Activated naive CD4-positive, alpha-beta T cell treated with anti-CD3 and anti-CD28 coated beads, Interleukin-2, amount 10 ng/mL, durations not matched to agents 7 days and 5 days (primary cell): ENCODE data around the gene APBB1IP.
"Not testable (repeated sequence)": the region's sequence is repeated elsewhere in the genome, so short reads cannot be mapped to it uniquely, and the experiment has no call there.

Experiments
- CTCF ChIA-PET: fragments of 350-600 bp; sonication (Branson Sonifier 250); formaldehyde crosslinking; loops from one replicate; lab custom pipeline; 2021; ENCODE audit warnings: antibody characterized with exemption; lab: Charles Lee
- DNase-seq: peaks from one replicate; pipeline ENCODE4 v3.0.0-alpha.2; 2020
- H3K27ac Mint-ChIP-seq: one replicate; pipeline ENCODE4 v1.8.0; 2021; ENCODE audit warnings: mild to moderate bottlenecking, moderate library complexity, mixed read lengths
- H3K27me3 Mint-ChIP-seq: one replicate; pipeline ENCODE4 v1.8.0; 2021; ENCODE audit warnings: mild to moderate bottlenecking, mixed read lengths
- H3K36me3 Mint-ChIP-seq: one replicate; pipeline ENCODE4 v1.8.0; 2021; ENCODE audit warnings: mixed read lengths
- H3K4me1 Mint-ChIP-seq: one replicate; pipeline ENCODE4 v1.8.0; 2021; ENCODE audit warnings: mixed read lengths
- H3K4me3 Mint-ChIP-seq: one replicate; pipeline ENCODE4 v1.8.0; 2021; ENCODE audit warnings: mild to moderate bottlenecking, moderate library complexity, mixed read lengths
- H3K9me3 Mint-ChIP-seq: one replicate; pipeline ENCODE4 v1.8.0; 2021; ENCODE audit warnings: mixed read lengths

The APBB1IP gene

DNA sequence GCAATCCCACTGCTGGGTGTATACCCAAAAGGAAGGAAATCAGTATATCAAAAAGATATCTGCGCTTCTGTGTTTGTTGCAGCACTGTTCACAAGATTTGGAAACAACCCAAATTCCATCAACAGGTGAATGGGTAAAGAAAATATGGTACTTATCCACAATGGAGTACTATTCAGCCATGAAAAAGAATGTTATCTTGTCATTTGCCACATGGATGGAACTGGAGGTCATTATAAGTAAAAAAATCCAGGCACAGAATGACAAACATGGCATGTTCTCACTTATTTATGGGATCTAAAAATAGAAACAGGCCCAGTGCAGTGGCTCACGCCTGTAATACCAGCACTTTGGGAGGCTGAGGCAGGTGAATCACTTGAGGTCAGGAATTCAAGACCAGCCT is 15.7 kb downstream of the APBB1IP start:
- Mint-ChIP-seq H3K4me1 (peaks cover 68% of the 10 kb centered on the region), H3K36me3 (peaks cover 62% of the 10 kb centered on the region), H3K4me3 (no peak overlapping the region), H3K27me3 (no peaks in the 10 kb centered on the region), H3K9me3 (peaks cover 4% of the 10 kb centered on the region), H3K27ac (no peak overlapping the region)
- CTCF ChIA-PET = no interaction called here
- DNase-seq = no peak

DNA sequence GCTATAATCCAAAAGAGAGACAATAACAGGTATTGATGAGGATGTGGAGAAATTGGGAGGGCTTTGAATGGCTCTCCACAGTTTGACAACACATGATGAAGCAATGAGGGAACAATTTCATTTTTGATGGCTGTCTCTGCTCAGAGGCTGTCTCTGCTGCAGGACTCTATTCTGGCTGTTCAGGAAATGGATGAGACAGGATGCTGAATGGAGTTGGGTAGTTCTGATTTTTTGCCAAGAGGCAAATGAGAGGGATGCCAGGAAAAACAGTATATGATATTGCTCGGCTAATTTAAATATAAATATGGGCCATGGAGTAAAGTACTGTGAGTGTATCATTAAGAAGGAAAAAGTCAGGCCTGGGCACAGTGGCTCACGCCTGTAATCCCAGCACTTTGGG is 16.8 kb downstream of the APBB1IP start:
- Mint-ChIP-seq H3K27ac (no peak overlapping the region), H3K4me3 (no peak overlapping the region), H3K36me3 (peaks cover 58% of the 10 kb centered on the region), H3K9me3 (peaks cover 4% of the 10 kb centered on the region), H3K27me3 (no peaks in the 10 kb centered on the region), H3K4me1 (peaks cover 57% of the 10 kb centered on the region)
- DNase-seq = no peak
- CTCF ChIA-PET = no interaction called here

DNA sequence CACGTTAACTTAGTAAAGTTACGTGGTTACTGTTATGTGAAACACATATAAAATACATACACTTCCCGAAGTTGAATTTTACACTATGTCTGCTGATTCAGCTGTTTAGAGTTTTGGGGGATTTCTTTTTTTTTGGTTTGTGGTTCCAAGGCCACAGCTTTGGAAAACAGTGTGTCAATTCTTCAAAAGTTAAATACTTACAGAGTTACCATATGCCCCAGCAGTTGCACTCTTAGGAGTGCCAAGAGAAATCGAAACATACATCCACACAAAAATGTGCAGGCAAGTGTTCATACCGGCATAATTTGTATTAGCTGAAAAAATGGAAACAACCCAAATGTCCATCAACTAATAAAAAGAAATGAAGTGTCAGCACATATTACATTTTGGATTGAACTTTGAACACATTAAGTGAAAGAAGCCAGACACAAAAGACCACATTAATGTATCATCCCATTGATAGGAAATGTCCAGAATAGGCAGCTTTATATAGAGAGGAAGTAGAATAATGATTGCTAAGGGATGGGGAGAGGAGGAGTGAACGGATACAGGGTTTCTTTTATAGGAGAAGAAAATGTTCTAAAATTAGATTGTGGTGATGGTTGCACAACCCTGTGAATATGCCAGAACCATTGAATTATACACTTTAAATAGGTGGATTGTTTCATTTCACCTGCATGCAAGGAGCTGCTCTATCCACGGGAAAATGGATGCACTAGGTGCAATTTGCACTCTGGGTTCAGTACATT is 17.6 kb downstream of the APBB1IP start:
- Mint-ChIP-seq H3K4me1 (peaks cover 54% of the 10 kb centered on the region), H3K36me3 (peaks cover 58% of the 10 kb centered on the region), H3K4me3 (no peak overlapping the region), H3K27me3 (no peaks in the 10 kb centered on the region), H3K9me3 (peaks cover 4% of the 10 kb centered on the region), H3K27ac (no peak overlapping the region)
- CTCF ChIA-PET = interaction anchor here (0.9 to 1.1 kb wide), 2 partner anchors 14 to 26 kb away, joined by 3 read pairs; no protein-coding TSS in a partner anchor
- no peak for DNase-seq

DNA sequence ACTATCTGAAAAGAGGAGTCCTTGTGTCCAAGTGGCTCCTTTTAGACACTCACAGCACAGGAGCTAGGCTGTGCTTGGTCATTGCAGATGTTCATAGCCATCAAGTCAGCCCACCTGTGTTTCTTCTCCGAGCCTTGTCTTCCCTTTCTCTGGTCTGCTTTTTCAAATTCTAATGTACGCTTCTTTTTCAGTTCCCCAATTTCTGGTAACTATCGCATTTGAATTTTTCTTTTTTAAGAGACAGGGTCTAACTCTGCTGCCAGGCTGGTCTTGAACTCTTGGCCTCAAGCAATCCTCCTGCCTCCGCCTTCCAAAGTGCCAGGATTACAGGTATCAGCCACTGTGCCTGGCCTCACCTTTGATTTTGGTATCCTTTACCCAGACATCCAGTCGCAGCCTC is 18.9 kb downstream of the APBB1IP start:
- Mint-ChIP-seq H3K36me3 (peaks cover 54% of the 10 kb centered on the region), H3K27ac (no peak overlapping the region), H3K4me1 (peaks cover 51% of the 10 kb centered on the region), H3K4me3 (no peak overlapping the region), H3K27me3 (no peaks in the 10 kb centered on the region), H3K9me3 (peaks cover 4% of the 10 kb centered on the region)
- CTCF ChIA-PET = interaction anchor here (0.9 kb wide), 1 partner anchor 16 kb away, joined by 3 read pairs; no protein-coding TSS in a partner anchor
- DNase-seq = no peak

DNA sequence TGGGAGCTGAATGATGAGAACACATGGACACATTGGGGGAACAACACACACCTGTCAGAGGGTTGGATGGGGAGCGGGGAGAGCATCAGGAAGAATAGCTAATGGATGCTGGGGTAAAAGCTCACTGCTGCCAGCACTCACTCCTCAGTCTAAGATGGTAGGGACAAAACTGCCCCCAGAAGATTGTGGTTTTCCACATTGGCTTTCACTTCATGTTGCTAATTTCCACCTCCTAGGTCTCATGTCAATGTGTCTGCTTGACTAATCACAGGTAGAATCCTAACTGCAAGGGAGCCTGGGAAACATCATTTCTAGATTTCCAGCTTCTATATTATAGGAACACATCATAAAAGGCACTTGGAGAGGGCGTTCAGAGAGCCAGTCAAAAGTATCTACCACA is 22.6 kb downstream of the APBB1IP start:
- CTCF ChIA-PET = no interaction called here
- DNase-seq = no peak
- Mint-ChIP-seq H3K27ac (no peak overlapping the region), H3K4me1 (peaks cover 47% of the 10 kb centered on the region), H3K36me3 (peaks cover 56% of the 10 kb centered on the region), H3K27me3 (no peaks in the 10 kb centered on the region), H3K4me3 (no peak overlapping the region), H3K9me3 (peaks cover 4% of the 10 kb centered on the region)

DNA sequence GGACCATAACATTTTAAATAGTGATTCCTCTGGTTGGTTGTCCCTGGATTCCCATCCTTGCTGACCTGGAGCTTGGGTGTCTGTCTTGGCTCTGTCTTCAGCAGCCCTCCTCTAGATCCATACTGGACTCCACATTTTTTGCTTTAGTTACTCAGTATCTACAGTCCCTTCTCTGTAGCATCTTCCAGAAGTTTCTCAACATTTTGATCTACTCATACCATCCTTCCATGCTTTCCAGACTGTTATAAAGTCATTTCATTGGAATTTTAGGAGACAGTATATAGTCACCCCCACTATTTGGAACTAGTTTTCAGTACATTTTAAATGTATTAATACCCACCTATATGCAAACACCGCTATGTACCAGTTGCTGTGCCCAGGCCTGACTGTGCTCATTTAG is 25.8 kb downstream of the APBB1IP start:
- CTCF ChIA-PET = no interaction called here
- no peaks in the 10 kb centered on the region for H3K27me3 Mint-ChIP-seq
- peaks cover 62% of the 10 kb centered on the region for H3K4me1 Mint-ChIP-seq
- H3K36me3 Mint-ChIP-seq = peaks cover 61% of the 10 kb centered on the region
- H3K9me3 Mint-ChIP-seq = peaks cover 4% of the 10 kb centered on the region
- peak overlapping the region; percentile 53 for H3K27ac Mint-ChIP-seq
- H3K4me3 Mint-ChIP-seq = no peak overlapping the region
- no peak for DNase-seq

DNA sequence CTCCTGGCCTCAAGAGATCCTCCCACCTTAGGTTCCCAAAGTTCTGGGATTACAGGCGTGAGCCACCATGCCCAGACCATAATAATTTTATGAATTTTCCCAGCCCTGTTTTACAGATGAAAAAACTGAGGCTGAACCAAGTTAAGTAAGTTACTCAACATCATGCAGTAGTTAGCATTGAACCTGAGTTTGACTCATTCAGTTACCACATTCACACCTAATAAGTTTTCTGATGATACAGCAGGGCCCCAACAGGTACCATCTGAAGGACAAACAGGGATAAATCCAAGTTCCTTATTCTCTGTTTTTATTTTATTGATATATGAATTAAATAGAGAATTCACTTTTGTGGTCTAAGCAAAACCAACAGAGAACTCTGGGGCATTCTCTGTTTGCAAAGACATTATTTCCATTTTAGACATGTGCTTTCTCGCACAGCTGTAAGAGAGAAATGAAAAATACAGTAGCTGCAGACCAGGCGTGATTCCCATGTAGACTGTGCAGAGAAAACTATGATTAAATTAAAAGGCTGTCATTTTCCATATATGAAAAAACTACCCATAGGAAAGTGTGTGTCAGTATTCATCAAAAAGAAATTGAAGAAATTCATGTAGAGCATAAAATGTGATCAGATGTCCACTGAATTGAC is 26.6 kb downstream of the APBB1IP start:
- H3K4me1 Mint-ChIP-seq = peaks cover 68% of the 10 kb centered on the region
- no peak overlapping the region for H3K27ac Mint-ChIP-seq
- no peak for DNase-seq
- H3K9me3 Mint-ChIP-seq = peaks cover 6% of the 10 kb centered on the region
- no peak overlapping the region for H3K4me3 Mint-ChIP-seq
- CTCF ChIA-PET = no interaction called here
- H3K27me3 Mint-ChIP-seq = no peaks in the 10 kb centered on the region
- H3K36me3 Mint-ChIP-seq = peaks cover 62% of the 10 kb centered on the region

DNA sequence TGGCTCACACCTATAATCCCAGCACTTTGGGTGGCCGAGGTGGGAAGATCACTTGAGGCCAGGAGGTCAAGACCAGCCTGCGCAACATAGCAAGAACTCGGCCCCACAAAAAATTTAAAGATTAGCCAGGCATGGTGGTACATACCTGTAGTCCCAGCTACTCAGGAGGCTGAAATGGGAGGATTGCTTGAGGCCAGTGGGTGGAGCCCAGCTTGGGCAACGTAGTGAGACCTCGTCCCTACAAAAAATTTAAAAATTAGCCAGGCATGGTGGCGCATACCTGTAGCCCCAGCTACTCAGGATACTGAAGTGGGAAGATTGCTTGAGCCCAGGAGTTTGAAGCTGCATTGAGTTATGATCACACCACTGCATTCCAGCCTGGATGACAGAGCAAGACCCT is 28.4 kb downstream of the APBB1IP start:
- H3K27me3 Mint-ChIP-seq, DNase-seq, H3K4me3 Mint-ChIP-seq, CTCF ChIA-PET, H3K9me3 Mint-ChIP-seq: not testable (repeated sequence)
- peaks cover 65% of the 10 kb centered on the region for H3K36me3 Mint-ChIP-seq
- H3K4me1 Mint-ChIP-seq = peaks cover 76% of the 10 kb centered on the region
- peak overlapping the region; percentile 37 for H3K27ac Mint-ChIP-seq

DNA sequence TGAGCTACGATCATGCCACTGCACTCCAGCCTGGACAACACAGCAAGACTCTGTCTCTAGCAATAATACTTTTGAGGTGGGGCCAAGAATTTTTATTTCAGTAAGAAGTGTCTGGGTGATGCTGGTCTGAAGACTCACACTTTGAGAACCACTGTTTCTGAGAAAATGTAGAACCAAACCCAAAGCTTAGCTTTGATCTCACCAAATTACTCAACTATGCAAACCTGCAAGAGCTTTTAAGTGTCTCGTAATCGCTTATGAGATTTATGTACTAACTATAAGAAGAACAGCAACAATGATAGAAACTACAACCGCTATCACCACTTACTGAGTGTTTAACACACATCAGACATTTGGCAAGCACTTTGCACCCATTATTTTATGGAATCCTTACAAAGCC is 29.5 kb downstream of the APBB1IP start:
- Mint-ChIP-seq H3K9me3 (peaks cover 7% of the 10 kb centered on the region), H3K4me1 (peaks cover 85% of the 10 kb centered on the region), H3K27me3 (no peaks in the 10 kb centered on the region), H3K27ac (peak overlapping the region; percentile 77), H3K4me3 (peak overlapping the region; percentile 48), H3K36me3 (peaks cover 64% of the 10 kb centered on the region)
- CTCF ChIA-PET = interaction anchor here (0.6 to 1.8 kb wide), 3 partner anchors 10 to 157 kb away, joined by 3 to 5 read pairs (median 4); no protein-coding TSS in a partner anchor
- no peak for DNase-seq

DNA sequence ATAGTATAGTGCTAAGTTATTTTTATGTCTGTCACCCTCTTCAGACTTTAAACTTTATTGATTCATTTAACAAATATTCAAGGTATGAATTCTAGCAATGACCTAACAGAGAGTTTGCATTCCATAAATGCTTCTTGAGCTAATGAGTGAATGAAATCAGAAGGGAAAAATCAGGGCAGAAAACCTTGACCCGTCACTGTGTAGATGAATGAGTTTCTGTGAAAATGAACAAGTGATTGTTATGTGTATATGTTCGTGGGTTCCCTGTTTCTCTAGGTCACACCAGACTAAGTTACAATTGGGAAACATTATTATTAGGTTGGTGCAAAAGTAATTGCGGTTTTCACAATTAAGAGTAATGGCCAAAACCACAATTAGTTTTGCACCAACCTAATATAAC is 30.1 kb downstream of the APBB1IP start:
- H3K4me3 Mint-ChIP-seq = no peak overlapping the region
- DNase-seq = no peak
- H3K4me1 Mint-ChIP-seq = peaks cover 86% of the 10 kb centered on the region
- peak overlapping the region; percentile 91 for H3K27ac Mint-ChIP-seq
- no peaks in the 10 kb centered on the region for H3K27me3 Mint-ChIP-seq
- CTCF ChIA-PET = interaction anchor here (0.8 to 1.8 kb wide), 3 partner anchors 10 to 35 kb away, joined by 4 to 5 read pairs (median 4); no protein-coding TSS in a partner anchor
- peaks cover 5% of the 10 kb centered on the region for H3K9me3 Mint-ChIP-seq
- peaks cover 63% of the 10 kb centered on the region for H3K36me3 Mint-ChIP-seq

DNA sequence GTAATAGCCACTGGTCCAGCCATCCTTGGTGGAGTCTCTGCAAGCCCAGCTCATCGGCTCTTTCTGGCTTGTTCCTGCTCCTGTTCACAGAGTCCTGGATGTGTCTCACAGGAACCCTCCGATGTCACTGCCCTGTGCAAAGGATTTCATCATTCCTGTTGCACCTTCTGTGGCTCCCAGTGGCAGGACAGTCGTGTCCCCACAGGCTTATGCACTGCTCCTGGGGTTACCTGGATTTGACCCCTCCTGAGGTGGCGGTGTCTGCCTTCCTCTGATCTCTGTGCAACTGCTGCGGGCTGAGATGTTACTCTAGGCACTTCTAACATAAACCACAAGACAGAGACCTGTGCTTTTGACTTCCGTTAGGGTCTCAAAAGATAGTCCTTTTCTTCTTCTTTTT is 30.6 kb downstream of the APBB1IP start:
- H3K4me3 Mint-ChIP-seq = no peak overlapping the region
- H3K36me3 Mint-ChIP-seq = peaks cover 61% of the 10 kb centered on the region
- H3K9me3 Mint-ChIP-seq = peaks cover 3% of the 10 kb centered on the region
- no peaks in the 10 kb centered on the region for H3K27me3 Mint-ChIP-seq
- CTCF ChIA-PET = interaction anchor here (0.8 to 1.8 kb wide), 2 partner anchors 9 to 35 kb away, joined by 4 read pairs; no protein-coding TSS in a partner anchor
- peak overlapping the region; percentile 91 for H3K27ac Mint-ChIP-seq
- H3K4me1 Mint-ChIP-seq = peaks cover 89% of the 10 kb centered on the region
- peak; percentile 76 for DNase-seq

DNA sequence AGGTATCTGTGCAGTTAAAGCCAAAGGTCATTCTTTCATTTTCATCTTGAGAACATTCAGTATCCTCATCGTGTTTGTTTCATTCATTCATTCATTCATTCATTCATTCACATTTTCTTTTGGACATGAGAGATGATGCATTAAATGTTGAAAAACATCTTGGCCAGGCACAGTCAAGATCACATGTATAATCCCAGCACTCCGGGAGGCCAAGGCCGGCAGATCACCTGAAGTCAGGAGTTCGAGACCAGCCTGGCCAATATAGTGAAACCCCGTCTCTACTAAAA is 34.3 kb downstream of the APBB1IP start:
- Mint-ChIP-seq H3K27ac (peak overlapping the region; percentile 52), H3K36me3 (peaks cover 58% of the 10 kb centered on the region), H3K4me3 (no peak overlapping the region), H3K27me3 (no peaks in the 10 kb centered on the region), H3K9me3 (peaks cover 3% of the 10 kb centered on the region), H3K4me1 (peaks cover 90% of the 10 kb centered on the region)
- no peak for DNase-seq
- CTCF ChIA-PET = no interaction called here

DNA sequence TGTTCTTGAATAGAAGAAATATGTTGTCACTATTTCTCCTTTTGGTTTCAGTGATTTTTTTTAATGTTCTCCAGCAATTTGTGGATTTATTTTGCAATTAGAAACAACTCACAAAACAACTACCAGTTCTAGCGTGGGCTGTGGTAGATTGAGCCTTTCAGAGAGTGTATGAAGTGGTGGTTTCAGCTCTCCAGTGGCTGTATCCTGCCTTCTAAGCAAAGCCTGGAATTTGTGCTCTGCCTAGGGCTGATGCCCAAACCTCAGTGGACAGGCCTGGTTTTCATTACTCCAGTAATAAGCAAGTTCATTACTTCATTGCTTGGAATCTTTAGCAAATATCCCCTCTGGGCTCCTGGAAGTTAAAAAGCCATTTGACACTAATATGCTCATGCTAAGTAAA is 35.9 kb downstream of the APBB1IP start:
- Mint-ChIP-seq H3K9me3 (peaks cover 3% of the 10 kb centered on the region), H3K4me3 (no peak overlapping the region), H3K4me1 (peaks cover 88% of the 10 kb centered on the region), H3K36me3 (peaks cover 60% of the 10 kb centered on the region), H3K27me3 (no peaks in the 10 kb centered on the region), H3K27ac (peak overlapping the region; percentile 92)
- DNase-seq = no peak
- CTCF ChIA-PET = no interaction called here

DNA sequence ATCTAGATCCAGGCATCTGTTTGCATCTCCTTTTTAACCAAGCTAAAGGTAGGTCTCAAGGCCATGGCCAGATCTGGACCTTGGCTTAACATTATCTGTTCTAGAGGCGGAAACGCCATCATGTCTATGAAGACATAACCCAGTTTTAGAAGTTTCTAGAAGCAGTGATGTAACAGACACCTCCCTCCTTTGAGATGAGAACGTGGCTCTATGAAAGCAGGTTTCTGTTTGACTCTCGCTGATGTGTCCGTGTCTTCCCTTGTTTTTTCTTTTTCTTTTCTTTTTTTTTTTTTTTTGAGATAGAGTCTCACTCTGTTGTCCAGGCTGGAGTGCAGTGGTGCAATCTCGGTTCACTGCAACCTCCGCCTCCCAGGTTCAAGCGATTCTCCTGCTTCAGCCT is 36.7 kb downstream of the APBB1IP start:
- H3K27me3 Mint-ChIP-seq, CTCF ChIA-PET, H3K9me3 Mint-ChIP-seq: not testable (repeated sequence)
- Mint-ChIP-seq H3K36me3 (peaks cover 60% of the 10 kb centered on the region), H3K27ac (peak overlapping the region; percentile 92), H3K4me3 (peak overlapping the region; percentile 67), H3K4me1 (peaks cover 85% of the 10 kb centered on the region)
- DNase-seq = peak; percentile 31

DNA sequence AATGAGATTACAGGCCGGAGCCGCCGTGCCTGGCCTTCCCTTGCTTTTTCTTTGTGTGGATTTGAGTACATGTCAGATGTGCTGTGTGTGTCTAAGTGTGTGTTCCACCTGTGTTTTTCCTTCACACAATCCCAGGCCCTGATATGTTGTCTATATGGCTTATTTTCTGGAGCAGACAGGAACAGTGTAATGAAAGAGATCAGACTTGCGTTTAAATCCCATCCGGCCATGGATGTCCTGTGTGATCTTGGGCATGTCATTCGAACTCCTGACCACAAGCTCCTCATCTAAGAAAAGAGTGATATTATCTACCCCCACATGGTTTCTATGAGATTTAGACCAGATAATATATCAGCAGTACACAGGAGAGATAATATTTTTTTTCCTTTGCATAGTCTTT is 37.2 kb downstream of the APBB1IP start:
- H3K9me3 Mint-ChIP-seq = no peaks in the 10 kb centered on the region
- peaks cover 63% of the 10 kb centered on the region for H3K36me3 Mint-ChIP-seq
- peaks cover 87% of the 10 kb centered on the region for H3K4me1 Mint-ChIP-seq
- peak overlapping the region; percentile 92 for H3K27ac Mint-ChIP-seq
- DNase-seq = peak; percentile 32
- H3K27me3 Mint-ChIP-seq = no peaks in the 10 kb centered on the region
- CTCF ChIA-PET = no interaction called here
- H3K4me3 Mint-ChIP-seq = peak overlapping the region; percentile 67
